GM12878 (cell line): ENCODE results near the gene NUDT14. TPM values are rescaled to one million over a fixed set of nuclear protein-coding genes. Genes with fewer than 3 reads are reported as not detected.

Experiments used
- ATAC-seq: fragments of 200-7000 bp; cut with Tn5 transposase; 3 replicates; pipeline ENCODE4 v1.9.1; 2020; ENCODE audit warnings: mild to moderate bottlenecking, moderate library complexity
- BruUV-seq: library from RNA; stranded (reverse); fragments of 400-500 nt; replicated peaks from 2 replicates; lab custom pipeline; 2021; lab: Mats Ljungman, UMichigan
- CTCF ChIA-PET: fragments of 300-600 bp; sonication (Branson Sonifier 250); formaldehyde crosslinking; extraction: SDS; loops from one replicate; lab custom pipeline; 2021; ENCODE audit warnings: inconsistent platforms; lab: Yijun Ruan, JAX
- POLR2A ChIA-PET: fragments of 350-600 bp; formaldehyde crosslinking; extraction: SDS; loops from one replicate; lab custom pipeline; 2021; ENCODE audit warnings: inconsistent platforms; lab: Charles Lee
- RAD21 ChIA-PET: fragments of 300-600 bp; sonication (Branson Sonifier 250); formaldehyde crosslinking; loops from one replicate; lab custom pipeline; 2023; ENCODE audit warnings: antibody characterized with exemption; ENCODE audit not compliant: unreplicated experiment; lab: Charles Lee
- SMC1A ChIA-PET: fragments of 300-600 bp; sonication (Branson Sonifier 250); formaldehyde crosslinking; loops from one replicate; lab custom pipeline; 2023; ENCODE audit not compliant: unreplicated experiment, uncharacterized antibody; lab: Charles Lee
- DNase-seq: peaks from one replicate; pipeline ENCODE4 v3.0.0-alpha.2; 2011; ENCODE audit warnings: low read depth, low spot score
- FAIRE-seq: peaks from 3 replicates; lab custom pipeline; 2011; peaks lifted over from hg19 to GRCh38; lab: Jason Lieb, UNC
- H2AFZ ChIP-seq: 2 replicates; pipeline ENCODE4 v1.6.0; 2011; ENCODE audit warnings: low read depth, low read length, control low read depth; ENCODE audit not compliant: control insufficient read depth
- H3K27ac ChIP-seq: 2 replicates; pipeline ENCODE4 v1.5.1; 2011; ENCODE audit warnings: control low read depth; ENCODE audit not compliant: control insufficient read depth, insufficient read depth
- H3K27me3 ChIP-seq, 2 experiments: replicated peaks in 1 of 2; 2 replicates each; pipeline versions ENCODE4 v1.6.0 to v1.6.1; 2011; ENCODE audit warnings: low read length in 1 of 2; ENCODE audit not compliant: control insufficient read depth in 2 of 2, insufficient read depth in 2 of 2
- H3K36me3 ChIP-seq, 2 experiments: 2 replicates each; pipeline ENCODE4 v1.5.1; 2011; ENCODE audit warnings: low read length in 1 of 2; ENCODE audit not compliant: control insufficient read depth in 2 of 2, insufficient read depth in 2 of 2
- H3K4me1 ChIP-seq: 2 replicates; pipeline ENCODE4 v1.6.1; 2011; ENCODE audit warnings: mild to moderate bottlenecking, low read length, moderate library complexity, mixed read lengths; ENCODE audit not compliant: control insufficient read depth, insufficient read depth
- H3K4me2 ChIP-seq: 2 replicates; pipeline ENCODE4 v1.6.0; 2011; ENCODE audit warnings: control low read depth; ENCODE audit not compliant: control insufficient read depth, insufficient read depth
- H3K4me3 ChIP-seq: fragments of 200-600 bp; sonication (generic); 2 replicates; pipeline ENCODE4 v1.5.1; 2016
- H3K79me2 ChIP-seq: 2 replicates; pipeline ENCODE4 v1.6.0; 2011; ENCODE audit warnings: low read length; ENCODE audit not compliant: control insufficient read depth, insufficient read depth
- H3K9ac ChIP-seq: 2 replicates; pipeline ENCODE4 v1.8.0; 2011; ENCODE audit warnings: low read length, control low read depth, mixed read lengths; ENCODE audit not compliant: control insufficient read depth, insufficient read depth
- H3K9me3 ChIP-seq: replicated peaks from 3 replicates; pipeline ENCODE4 v1.5.1; 2011; ENCODE audit warnings: mild to moderate bottlenecking, low read length; ENCODE audit not compliant: control insufficient read depth, insufficient read depth
- H4K20me1 ChIP-seq: 2 replicates; pipeline ENCODE4 v1.6.0; 2011; ENCODE audit not compliant: control insufficient read depth, insufficient read depth
- IKZF1 ChIP-seq: fragments of 450-650 bp; conservative IDR thresholded peaks from 2 replicates; pipeline ENCODE4 v1.6.1; 2017; ENCODE audit warnings: antibody characterized with exemption, mild to moderate bottlenecking
- NFIC ChIP-seq: IDR thresholded peaks from 2 replicates; pipeline ENCODE4 v1.6.1; 2012; ENCODE audit warnings: low read depth, mild to moderate bottlenecking, inconsistent platforms, low read length, moderate library complexity
- PAX5 ChIP-seq: IDR thresholded peaks from 2 replicates; pipeline ENCODE4 v1.6.1; 2011; ENCODE audit warnings: low read depth, low read length, borderline replicate concordance
- SREBF1 ChIP-seq: IDR thresholded peaks from 2 replicates; pipeline ENCODE4 v1.6.1; 2012; ENCODE audit warnings: mild to moderate bottlenecking, low read length
- ZBTB4 ChIP-seq: fragments of 450-650 bp; formaldehyde crosslinking; IDR thresholded peaks from 2 replicates; pipeline ENCODE4 v1.4.0; 2022; ENCODE audit warnings: mild to moderate bottlenecking, moderate library complexity
- ZNF217 ChIP-seq: fragments of 450-650 bp; IDR thresholded peaks from 2 replicates; pipeline ENCODE4 v1.6.1; 2017; ENCODE audit warnings: antibody characterized with exemption, mild to moderate bottlenecking
- WGBS: methylation state at CpG from one replicate; pipeline ENCODE4 v1.1.6; 2016; ENCODE audit warnings: low lambda C conversion rate; ENCODE audit not compliant: insufficient replicate concordance, insufficient coverage; ENCODE audit errors: missing lambda C conversion rate; 5-methylcytosine and 5-hydroxymethylcytosine counted together
- in situ Hi-C: fragments of 300-500 bp; cut with MboI; formaldehyde crosslinking; loops from 9 replicates; pipeline ENCODE4 v1.14.3; 2018; ENCODE audit warnings: mixed read lengths
- intact Hi-C: fragments of 100-400 bp; cut with micrococcal nuclease; formaldehyde crosslinking; loops from one replicate; pipeline ENCODE4 v1.14.2; 2022; ENCODE audit not compliant: unreplicated experiment
- polyA plus RNA-seq, 11 experiments: library from polyadenylated mRNA; depleted of rRNA in 4 of 11; unstranded in 6 of 11; stranded (reverse) in 5 of 11; fragments of >200 nt; fragmentation: Nextera tagmentation in 4 of 11; fragmentation: Illumina TruSeq in 1 of 11; extraction: Ambion mirVana in 4 of 11; extraction: Trizol in 1 of 11; gene quantifications; 1 replicate in 1 of 11; 2 replicates in 10 of 11; pipeline versions ENCODE4 v1.2.1 to v1.2.3, GENCODE V29; 2011 to 2016; ENCODE audit warnings: inconsistent platforms in 2 of 11, missing spikeins in 2 of 11, low read depth in 1 of 11
- total RNA-seq, 4 experiments: library from RNA; depleted of rRNA in 3 of 4; stranded (reverse); fragments of >200 nt in 3 of 4; fragmentation: Illumina TruSeq in 1 of 4; extraction: Trizol in 1 of 4; gene quantifications; 2 replicates each; pipeline versions ENCODE4 v1.2.1 to v1.2.3, GENCODE V29; 2013 to 2021
- TF ChIP-seq, protein P1 (sequence below): fragments of 450-650 bp; IDR thresholded peaks from 2 replicates; pipeline ENCODE4 v1.6.1; 2017; ENCODE audit warnings: mild to moderate bottlenecking
- TF ChIP-seq, protein P2 (sequence below): fragments of 450-650 bp; IDR thresholded peaks from 2 replicates; pipeline ENCODE4 v1.6.1; 2016; ENCODE audit warnings: mild to moderate bottlenecking, moderate library complexity, borderline replicate concordance

Gene NUDT14
- total and polyA plus RNA-seq, 10 of the 15 experiments (the other 5 are each of a cell fraction or from before 2014, with no cell fraction given), result 0.62 to 6.8 (median 4.3) TPM; not detected in 1

DNA sequence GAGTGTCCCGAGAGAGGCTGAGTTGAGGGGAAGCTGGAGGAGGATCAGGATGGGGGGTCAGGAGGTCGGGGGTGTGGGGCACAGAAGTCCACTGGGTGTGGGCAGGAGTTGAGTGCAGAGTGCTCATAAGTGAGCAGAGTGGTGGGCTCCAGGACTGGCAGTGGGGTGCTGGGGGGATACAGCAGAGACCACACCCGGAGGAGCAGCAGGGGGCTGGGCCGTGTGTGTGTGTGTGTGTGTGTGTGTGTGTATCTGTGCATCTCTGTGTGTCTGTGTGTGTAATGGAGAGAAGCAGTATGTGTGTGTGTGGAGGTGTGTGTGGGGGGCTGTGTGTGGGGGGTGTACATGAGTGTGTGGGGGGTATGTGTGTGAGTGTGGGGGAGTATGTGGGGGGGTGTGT, 4.9 kb upstream of the NUDT14 start:
- H3K4me2 ChIP-seq, result no peak overlapping the region
- no peak for FAIRE-seq
- ChIA-PET CTCF (interaction anchor here (0.6 kb wide), 1 partner anchor 145 kb away, joined by 3 read pairs; no protein-coding TSS in a partner anchor), RAD21 (no interaction called here), POLR2A (no interaction called here), SMC1A (no interaction called here)
- H3K36me3 ChIP-seq, result no peaks in the 10 kb centered on the region
- peaks cover 0 to 2% of the 10 kb centered on the region in 2 experiments; a peak in 1 of 4 replicates for H3K27me3 ChIP-seq
- in situ Hi-C loops (no loop called here), intact Hi-C loops (no loop called here)
- ATAC-seq, result no peak
- DNase-seq, result no peak
- peaks cover 2% of the 10 kb centered on the region; the same call in 1 of the 3 replicates for H3K9me3 ChIP-seq
- no peak overlapping the region for H3K9ac ChIP-seq
- no peak for TF ChIP-seq NFIC
- H3K4me3 ChIP-seq, result no peak overlapping the region
- no peak overlapping the region for H3K27ac ChIP-seq
- H3K79me2 ChIP-seq, result no peaks in the 10 kb centered on the region
- no peak overlapping the region for H2AFZ ChIP-seq
- no peaks in the 10 kb centered on the region for H4K20me1 ChIP-seq
- no TSS peak for BruUV-seq
- H3K4me1 ChIP-seq, result no peaks in the 10 kb centered on the region
- WGBS, result 7% methylated on average over 3 of the region's 4 CpGs

GRCh38 chr14:105185001-105185400, 3.9 kb upstream of the NUDT14 start:
- no TSS peak for BruUV-seq
- H3K36me3 ChIP-seq, result no peaks in the 10 kb centered on the region
- H3K27me3 ChIP-seq, result peaks cover 0 to 2% of the 10 kb centered on the region in 2 experiments; a peak in 1 of 4 replicates
- H3K4me2 ChIP-seq, result no peak overlapping the region
- in situ Hi-C loops (no loop called here), intact Hi-C loops (no loop called here)
- H3K27ac ChIP-seq, result no peak overlapping the region
- DNase-seq (no peak), FAIRE-seq (no peak), ATAC-seq (no peak)
- H3K4me1 ChIP-seq, result peaks cover 5% of the 10 kb centered on the region; the same call in 1 of the 2 replicates
- SMC1A ChIA-PET, result interaction anchor here (0.6 kb wide), 1 partner anchor 10 kb away, joined by 3 read pairs; no protein-coding TSS in a partner anchor
- WGBS, result 34% methylated on average over 16 of the region's 18 CpGs
- no peak overlapping the region for H3K9ac ChIP-seq
- peaks cover 2% of the 10 kb centered on the region; the same call in 1 of the 3 replicates for H3K9me3 ChIP-seq
- no peaks in the 10 kb centered on the region for H3K79me2 ChIP-seq
- RAD21 ChIA-PET, result no interaction called here
- H3K4me3 ChIP-seq, result no peak overlapping the region
- POLR2A ChIA-PET, result no interaction called here
- H4K20me1 ChIP-seq, result no peaks in the 10 kb centered on the region
- H2AFZ ChIP-seq, result no peak overlapping the region
- CTCF ChIA-PET, result no interaction called here
- no peak for TF ChIP-seq PAX5
- TF ChIP-seq, protein P1, sequence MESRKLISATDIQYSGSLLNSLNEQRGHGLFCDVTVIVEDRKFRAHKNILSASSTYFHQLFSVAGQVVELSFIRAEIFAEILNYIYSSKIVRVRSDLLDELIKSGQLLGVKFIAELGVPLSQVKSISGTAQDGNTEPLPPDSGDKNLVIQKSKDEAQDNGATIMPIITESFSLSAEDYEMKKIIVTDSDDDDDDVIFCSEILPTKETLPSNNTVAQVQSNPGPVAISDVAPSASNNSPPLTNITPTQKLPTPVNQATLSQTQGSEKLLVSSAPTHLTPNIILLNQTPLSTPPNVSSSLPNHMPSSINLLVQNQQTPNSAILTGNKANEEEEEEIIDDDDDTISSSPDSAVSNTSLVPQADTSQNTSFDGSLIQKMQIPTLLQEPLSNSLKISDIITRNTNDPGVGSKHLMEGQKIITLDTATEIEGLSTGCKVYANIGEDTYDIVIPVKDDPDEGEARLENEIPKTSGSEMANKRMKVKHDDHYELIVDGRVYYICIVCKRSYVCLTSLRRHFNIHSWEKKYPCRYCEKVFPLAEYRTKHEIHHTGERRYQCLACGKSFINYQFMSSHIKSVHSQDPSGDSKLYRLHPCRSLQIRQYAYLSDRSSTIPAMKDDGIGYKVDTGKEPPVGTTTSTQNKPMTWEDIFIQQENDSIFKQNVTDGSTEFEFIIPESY, result no peak
- no peak for TF ChIP-seq IKZF1
- TF ChIP-seq ZNF217, result no peak
- TF ChIP-seq SREBF1, result no peak
- TF ChIP-seq, protein P2, sequence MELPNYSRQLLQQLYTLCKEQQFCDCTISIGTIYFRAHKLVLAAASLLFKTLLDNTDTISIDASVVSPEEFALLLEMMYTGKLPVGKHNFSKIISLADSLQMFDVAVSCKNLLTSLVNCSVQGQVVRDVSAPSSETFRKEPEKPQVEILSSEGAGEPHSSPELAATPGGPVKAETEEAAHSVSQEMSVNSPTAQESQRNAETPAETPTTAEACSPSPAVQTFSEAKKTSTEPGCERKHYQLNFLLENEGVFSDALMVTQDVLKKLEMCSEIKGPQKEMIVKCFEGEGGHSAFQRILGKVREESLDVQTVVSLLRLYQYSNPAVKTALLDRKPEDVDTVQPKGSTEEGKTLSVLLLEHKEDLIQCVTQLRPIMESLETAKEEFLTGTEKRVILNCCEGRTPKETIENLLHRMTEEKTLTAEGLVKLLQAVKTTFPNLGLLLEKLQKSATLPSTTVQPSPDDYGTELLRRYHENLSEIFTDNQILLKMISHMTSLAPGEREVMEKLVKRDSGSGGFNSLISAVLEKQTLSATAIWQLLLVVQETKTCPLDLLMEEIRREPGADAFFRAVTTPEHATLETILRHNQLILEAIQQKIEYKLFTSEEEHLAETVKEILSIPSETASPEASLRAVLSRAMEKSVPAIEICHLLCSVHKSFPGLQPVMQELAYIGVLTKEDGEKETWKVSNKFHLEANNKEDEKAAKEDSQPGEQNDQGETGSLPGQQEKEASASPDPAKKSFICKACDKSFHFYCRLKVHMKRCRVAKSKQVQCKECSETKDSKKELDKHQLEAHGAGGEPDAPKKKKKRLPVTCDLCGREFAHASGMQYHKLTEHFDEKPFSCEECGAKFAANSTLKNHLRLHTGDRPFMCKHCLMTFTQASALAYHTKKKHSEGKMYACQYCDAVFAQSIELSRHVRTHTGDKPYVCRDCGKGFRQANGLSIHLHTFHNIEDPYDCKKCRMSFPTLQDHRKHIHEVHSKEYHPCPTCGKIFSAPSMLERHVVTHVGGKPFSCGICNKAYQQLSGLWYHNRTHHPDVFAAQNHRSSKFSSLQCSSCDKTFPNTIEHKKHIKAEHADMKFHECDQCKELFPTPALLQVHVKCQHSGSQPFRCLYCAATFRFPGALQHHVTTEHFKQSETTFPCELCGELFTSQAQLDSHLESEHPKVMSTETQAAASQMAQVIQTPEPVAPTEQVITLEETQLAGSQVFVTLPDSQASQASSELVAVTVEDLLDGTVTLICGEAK, result no peak
- no peak for TF ChIP-seq ZBTB4 (CRISPR knock-in tag)
